ENCODE results near the gene ZNF653. TPM values are rescaled to one million over a fixed set of nuclear protein-coding genes. Genes with fewer than 3 reads are reported as not detected.

Gene ZNF653
- total and polyA plus RNA-seq, 9 of the 15 experiments (the other 6 are each of a cell fraction or from before 2014, with no cell fraction given): 1.6 to 8.0 (median 4.2) TPM; not detected in 2

DNA sequence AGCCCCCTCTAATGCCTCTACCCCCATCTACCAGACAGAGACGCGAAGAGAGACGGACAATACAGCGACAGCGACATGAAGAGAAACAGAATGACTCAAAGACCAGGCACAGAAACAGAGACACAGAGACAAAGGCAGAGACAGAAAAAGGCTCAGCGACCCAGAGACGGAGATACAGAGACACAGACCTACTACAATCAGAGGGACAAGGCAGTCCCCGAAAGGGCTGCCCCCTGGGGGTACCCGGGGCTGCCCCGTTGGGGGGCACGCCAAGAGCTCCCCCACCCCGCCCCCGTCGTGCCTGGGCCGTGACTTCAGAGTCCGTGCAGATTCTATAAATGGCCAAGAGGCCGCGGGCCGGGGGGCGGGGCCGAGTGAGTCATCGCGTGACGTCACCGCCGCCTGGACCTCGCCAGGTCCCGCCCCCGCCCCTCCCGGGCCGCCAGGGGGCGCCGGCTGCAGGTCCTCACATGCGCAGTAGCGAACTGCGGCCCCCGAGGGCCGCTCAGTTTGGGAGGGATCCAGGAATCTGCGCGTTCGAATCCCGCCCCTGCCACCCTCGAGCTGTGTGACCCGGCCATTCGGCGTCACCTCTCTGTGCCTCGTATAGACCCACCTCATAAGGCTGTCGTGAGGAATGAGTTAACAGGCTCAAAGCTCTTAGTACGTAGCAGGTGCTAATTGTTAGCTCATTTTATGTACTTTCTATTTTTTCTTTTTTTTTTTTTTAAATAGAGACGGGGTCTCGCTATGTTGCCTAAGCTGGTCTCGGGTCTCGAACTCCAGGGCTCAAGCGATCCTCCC is 30.4 kb upstream of the ZNF653 start (continued):
- TF ChIP-seq MTA1 (IDR thresholded peaks at IDR 0.05; ENCODE audit: borderline replicate concordance): no peak
- no peak for TF ChIP-seq SLC30A9 (CRISPR knock-in tag; IDR thresholded peaks at IDR 0.05)
- TF ChIP-seq, protein P1, sequence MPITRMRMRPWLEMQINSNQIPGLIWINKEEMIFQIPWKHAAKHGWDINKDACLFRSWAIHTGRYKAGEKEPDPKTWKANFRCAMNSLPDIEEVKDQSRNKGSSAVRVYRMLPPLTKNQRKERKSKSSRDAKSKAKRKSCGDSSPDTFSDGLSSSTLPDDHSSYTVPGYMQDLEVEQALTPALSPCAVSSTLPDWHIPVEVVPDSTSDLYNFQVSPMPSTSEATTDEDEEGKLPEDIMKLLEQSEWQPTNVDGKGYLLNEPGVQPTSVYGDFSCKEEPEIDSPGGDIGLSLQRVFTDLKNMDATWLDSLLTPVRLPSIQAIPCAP (CRISPR knock-in tag; IDR thresholded peaks at IDR 0.05; ENCODE audit: borderline replicate concordance): no peak
- TF ChIP-seq JUN (IDR thresholded peaks at IDR 0.05; ENCODE audit: borderline replicate concordance, low read depth, low read length): peak; percentile 99
- TF ChIP-seq JUN (CRISPR knock-in tag; IDR thresholded peaks at IDR 0.05; ENCODE audit: borderline replicate concordance): peak; percentile 41; the same call in 1 of the 2 replicates
- TF ChIP-seq, protein P2, sequence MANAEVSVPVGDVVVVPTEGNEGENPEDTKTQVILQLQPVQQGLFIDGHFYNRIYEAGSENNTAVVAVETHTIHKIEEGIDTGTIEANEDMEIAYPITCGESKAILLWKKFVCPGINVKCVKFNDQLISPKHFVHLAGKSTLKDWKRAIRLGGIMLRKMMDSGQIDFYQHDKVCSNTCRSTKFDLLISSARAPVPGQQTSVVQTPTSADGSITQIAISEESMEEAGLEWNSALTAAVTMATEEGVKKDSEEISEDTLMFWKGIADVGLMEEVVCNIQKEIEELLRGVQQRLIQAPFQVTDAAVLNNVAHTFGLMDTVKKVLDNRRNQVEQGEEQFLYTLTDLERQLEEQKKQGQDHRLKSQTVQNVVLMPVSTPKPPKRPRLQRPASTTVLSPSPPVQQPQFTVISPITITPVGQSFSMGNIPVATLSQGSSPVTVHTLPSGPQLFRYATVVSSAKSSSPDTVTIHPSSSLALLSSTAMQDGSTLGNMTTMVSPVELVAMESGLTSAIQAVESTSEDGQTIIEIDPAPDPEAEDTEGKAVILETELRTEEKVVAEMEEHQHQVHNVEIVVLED (CRISPR knock-in tag; IDR thresholded peaks at IDR 0.05): peak; percentile 55
- TF ChIP-seq KAT7 (CRISPR knock-in tag; IDR thresholded peaks at IDR 0.05; ENCODE audit: borderline replicate concordance): peak; percentile 70; the same call in 1 of the 2 replicates
- TF ChIP-seq, protein P3, sequence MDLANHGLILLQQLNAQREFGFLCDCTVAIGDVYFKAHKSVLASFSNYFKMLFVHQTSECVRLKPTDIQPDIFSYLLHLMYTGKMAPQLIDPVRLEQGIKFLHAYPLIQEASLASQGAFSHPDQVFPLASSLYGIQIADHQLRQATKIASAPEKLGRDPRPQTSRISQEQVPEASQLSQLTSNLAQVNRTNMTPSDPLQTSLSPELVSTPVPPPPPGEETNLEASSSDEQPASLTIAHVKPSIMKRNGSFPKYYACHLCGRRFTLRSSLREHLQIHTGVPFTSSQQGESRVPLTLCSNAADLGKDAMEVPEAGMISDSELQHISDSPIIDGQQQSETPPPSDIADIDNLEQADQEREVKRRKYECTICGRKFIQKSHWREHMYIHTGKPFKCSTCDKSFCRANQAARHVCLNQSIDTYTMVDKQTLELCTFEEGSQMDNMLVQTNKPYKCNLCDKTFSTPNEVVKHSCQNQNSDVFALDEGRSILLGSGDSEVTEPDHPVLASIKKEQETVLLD (IDR thresholded peaks at IDR 0.05): no peak
- TF ChIP-seq, protein P4, sequence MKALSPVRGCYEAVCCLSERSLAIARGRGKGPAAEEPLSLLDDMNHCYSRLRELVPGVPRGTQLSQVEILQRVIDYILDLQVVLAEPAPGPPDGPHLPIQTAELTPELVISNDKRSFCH (CRISPR knock-in tag; IDR thresholded peaks at IDR 0.05): no peak
- TF ChIP-seq, protein P4 (tag; IDR thresholded peaks at IDR 0.05): peak; percentile 79; the same call in 1 of the 2 replicates
- TF ChIP-seq ZNF778 (CRISPR knock-in tag; IDR thresholded peaks at IDR 0.05): no peak
- no peak for TF ChIP-seq CBX2 (IDR thresholded peaks at IDR 0.05; ENCODE audit: insufficient read depth, low read length, poor library complexity, severe bottlenecking)
- peak; percentile 58 for TF ChIP-seq U2AF1 (optimal IDR thresholded peaks at IDR 0.05; ENCODE audit: low read depth, low read length)
- TF ChIP-seq, protein P5, sequence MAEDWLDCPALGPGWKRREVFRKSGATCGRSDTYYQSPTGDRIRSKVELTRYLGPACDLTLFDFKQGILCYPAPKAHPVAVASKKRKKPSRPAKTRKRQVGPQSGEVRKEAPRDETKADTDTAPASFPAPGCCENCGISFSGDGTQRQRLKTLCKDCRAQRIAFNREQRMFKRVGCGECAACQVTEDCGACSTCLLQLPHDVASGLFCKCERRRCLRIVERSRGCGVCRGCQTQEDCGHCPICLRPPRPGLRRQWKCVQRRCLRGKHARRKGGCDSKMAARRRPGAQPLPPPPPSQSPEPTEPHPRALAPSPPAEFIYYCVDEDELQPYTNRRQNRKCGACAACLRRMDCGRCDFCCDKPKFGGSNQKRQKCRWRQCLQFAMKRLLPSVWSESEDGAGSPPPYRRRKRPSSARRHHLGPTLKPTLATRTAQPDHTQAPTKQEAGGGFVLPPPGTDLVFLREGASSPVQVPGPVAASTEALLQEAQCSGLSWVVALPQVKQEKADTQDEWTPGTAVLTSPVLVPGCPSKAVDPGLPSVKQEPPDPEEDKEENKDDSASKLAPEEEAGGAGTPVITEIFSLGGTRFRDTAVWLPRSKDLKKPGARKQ (CRISPR knock-in tag; IDR thresholded peaks at IDR 0.05): no peak
- TF ChIP-seq, protein P6, sequence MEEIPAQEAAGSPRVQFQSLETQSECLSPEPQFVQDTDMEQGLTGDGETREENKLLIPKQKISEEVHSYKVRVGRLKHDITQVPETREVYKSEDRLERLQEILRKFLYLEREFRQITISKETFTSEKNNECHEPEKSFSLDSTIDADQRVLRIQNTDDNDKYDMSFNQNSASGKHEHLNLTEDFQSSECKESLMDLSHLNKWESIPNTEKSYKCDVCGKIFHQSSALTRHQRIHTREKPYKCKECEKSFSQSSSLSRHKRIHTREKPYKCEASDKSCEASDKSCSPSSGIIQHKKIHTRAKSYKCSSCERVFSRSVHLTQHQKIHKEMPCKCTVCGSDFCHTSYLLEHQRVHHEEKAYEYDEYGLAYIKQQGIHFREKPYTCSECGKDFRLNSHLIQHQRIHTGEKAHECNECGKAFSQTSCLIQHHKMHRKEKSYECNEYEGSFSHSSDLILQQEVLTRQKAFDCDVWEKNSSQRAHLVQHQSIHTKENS (CRISPR knock-in tag; IDR thresholded peaks at IDR 0.05): no peak
- TF ChIP-seq FOXJ2 (tag; IDR thresholded peaks at IDR 0.05): 0 out of 2 replicates have a peak, but pooled peaks have one; percentile 52
- TF ChIP-seq MEF2A (IDR thresholded peaks at IDR 0.05; ENCODE audit: control insufficient read depth, low read depth, low read length): peak; percentile 58
- TF ChIP-seq ZNF644 (tag; IDR thresholded peaks at IDR 0.05; ENCODE audit: low read depth): peak; percentile 84
- TF ChIP-seq ZFPM2 (CRISPR knock-in tag; IDR thresholded peaks at IDR 0.05): no peak

Measured in K562 (cell line).